ENCODE results near the gene NLN.
A peak's percentile ranks its signal among the peaks of the same experiment; 100 is the strongest.
"Not testable (repeated sequence)": the region's sequence is repeated elsewhere in the genome, so short reads cannot be mapped to it uniquely, and the experiment has no call there.

NLN gene

DNA sequence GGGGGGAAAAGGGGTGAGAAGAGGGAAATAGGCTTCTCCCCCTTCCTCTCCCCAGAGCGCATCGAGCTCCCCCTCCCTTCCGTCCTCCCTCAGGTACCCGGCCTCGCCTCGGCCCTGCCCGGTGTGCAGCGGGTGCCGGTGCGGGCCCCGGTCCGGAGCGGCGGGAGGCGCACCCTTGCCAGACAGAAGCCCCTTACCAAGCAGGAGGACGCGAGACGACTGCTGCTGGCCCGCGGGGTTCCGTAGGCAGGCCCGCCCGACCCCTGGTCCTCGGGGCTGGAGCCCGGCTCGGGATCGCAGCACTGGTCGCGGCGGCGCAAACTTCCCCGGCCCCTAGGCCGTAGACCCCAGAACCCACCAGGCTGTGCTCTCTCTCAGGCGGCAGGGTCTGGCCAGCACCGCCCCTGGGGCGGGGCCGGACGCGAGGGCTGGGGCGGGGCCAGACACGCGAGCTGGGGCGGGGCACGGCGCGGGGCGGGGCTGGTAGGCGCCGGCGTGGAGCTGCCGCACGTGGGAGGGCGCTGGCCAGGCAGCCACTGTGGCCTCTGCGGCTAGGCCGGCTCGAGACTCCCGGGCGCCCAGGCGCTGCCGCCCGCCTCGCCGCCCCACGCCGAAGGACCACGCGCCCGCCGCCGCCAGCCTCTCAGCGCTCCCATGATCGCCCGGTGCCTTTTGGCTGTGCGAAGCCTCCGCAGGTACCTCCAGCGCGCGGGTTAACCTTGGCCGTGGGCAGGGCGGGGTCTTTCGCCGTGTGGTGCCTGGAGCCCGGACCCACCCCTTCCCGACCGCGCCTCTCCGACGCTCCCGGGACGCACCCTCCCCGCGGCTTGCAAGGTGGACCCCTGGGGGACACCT is at the start of gene NLN, which contains the start of gene SGTB:
NLN (plus strand) TSS at position 486 of the 855 bp plus-strand sequence; CDS start at position 655, 169 bp downstream.
SGTB (minus strand) TSS at position 390 of the 855 bp plus-strand sequence. CDS start 1,302 bp downstream, outside the sequence.
- TF ChIP-seq, protein P1, sequence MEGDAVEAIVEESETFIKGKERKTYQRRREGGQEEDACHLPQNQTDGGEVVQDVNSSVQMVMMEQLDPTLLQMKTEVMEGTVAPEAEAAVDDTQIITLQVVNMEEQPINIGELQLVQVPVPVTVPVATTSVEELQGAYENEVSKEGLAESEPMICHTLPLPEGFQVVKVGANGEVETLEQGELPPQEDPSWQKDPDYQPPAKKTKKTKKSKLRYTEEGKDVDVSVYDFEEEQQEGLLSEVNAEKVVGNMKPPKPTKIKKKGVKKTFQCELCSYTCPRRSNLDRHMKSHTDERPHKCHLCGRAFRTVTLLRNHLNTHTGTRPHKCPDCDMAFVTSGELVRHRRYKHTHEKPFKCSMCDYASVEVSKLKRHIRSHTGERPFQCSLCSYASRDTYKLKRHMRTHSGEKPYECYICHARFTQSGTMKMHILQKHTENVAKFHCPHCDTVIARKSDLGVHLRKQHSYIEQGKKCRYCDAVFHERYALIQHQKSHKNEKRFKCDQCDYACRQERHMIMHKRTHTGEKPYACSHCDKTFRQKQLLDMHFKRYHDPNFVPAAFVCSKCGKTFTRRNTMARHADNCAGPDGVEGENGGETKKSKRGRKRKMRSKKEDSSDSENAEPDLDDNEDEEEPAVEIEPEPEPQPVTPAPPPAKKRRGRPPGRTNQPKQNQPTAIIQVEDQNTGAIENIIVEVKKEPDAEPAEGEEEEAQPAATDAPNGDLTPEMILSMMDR (IDR thresholded peaks at IDR 0.05; ENCODE audit: control insufficient read depth, insufficient read depth, low read depth, low read length, missing control alignments), result no peak
- peak within 1 kb of the TSS; percentile 71 for H3K4me3 ChIP-seq (ENCODE audit: control insufficient read depth, low read depth, low read length)
- DNase-seq (ENCODE audit: low read depth), result no peak

DNA sequence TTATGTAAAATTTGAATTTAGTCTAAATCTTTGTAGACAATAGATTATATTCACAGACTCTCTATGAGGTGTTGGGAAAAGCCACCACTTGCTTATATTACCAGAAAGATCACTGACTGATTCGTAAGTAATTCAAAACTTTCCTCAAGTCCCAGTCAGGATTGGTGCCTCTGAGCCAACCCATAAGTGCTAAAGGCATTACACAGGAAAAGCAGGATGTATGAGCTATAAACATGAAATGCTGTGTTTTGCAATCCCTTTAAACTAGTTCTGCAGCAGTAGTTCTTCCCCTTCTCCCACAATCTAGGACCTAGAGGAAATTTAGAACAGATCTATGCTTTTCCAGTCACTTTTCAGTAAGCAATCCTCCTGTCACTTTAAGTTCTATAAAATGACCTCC is 49.2 kb upstream of the NLN start:
- TF ChIP-seq, protein P1 (IDR thresholded peaks at IDR 0.05; ENCODE audit: control insufficient read depth, insufficient read depth, low read depth, low read length, missing control alignments), result no peak

DNA sequence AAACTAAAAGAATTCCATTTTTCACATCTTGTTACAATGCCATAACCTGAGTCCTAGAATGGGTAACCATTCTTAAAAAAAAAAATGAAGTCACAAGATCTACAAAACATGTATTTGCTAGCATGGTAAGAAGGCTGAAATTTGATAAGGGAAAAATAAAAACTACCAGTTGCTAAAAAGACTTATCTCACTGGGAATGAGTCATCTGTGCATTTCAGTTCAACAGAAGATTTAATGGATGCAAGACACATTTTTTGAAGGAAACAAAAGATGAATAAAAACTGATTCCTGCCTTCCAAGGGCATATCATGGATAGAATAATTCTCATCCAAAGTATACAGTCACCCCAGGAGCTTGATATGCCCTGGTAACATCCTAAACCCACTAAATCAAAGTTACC is 47.3 kb upstream of the NLN start:
- H3K4me3 ChIP-seq (ENCODE audit: control insufficient read depth, low read depth, low read length), result no peak overlapping the region
- no peak for DNase-seq (ENCODE audit: low read depth)
- TF ChIP-seq, protein P1 (IDR thresholded peaks at IDR 0.05; ENCODE audit: control insufficient read depth, insufficient read depth, low read depth, low read length, missing control alignments), result no peak

More for the DNA sequence above, 49.2 kb upstream of the NLN start:
- H3K4me3 ChIP-seq (ENCODE audit: control insufficient read depth, low read depth, low read length), result no peak overlapping the region
- DNase-seq (ENCODE audit: low read depth), result peak; percentile 27

DNA sequence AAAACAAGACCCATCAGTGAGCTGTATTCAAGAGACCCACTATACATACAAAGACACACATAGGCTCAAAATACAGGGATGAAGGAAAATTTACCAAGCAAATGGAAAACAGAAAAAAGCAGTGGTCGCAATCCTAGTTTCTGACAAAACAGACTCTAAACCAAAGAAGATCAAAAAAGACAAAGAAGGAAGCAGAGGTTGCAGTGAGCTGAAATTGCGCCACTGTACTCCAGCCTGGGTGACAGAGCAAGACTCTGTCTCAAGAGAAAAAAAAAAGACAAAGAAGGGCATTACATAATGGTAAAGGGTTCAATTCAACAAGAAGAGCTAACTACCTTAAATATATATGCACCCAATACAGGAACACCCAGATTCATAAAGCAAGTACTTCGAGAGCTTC is 45.9 kb upstream of the NLN start:
- DNase-seq (ENCODE audit: low read depth), result not testable (repeated sequence)

DNA sequence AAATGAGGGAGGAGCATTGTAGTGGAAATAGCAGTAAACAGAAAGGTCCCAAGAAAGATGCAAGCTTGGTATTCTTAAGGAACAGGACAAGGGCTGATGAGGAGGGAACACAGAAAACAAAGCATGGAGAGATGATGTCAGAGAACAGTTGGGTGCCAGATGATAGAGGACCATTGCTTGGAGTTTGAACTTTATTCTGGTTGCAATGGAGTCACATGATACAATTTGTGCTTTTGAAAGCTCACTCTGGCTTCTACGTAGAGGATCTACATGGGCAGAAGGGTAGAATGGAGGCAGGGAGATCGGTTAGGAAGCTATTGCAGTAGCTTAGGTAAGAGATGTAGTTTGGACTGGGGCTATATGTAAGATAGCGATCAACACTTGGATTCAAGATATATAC is 39.9 kb upstream of the NLN start:
- DNase-seq (ENCODE audit: low read depth), result no peak
- TF ChIP-seq, protein P1 (IDR thresholded peaks at IDR 0.05; ENCODE audit: control insufficient read depth, insufficient read depth, low read depth, low read length, missing control alignments), result no peak
- no peak overlapping the region for H3K4me3 ChIP-seq (ENCODE audit: control insufficient read depth, low read depth, low read length)

More for the DNA sequence above, 45.9 kb upstream of the NLN start:
- H3K4me3 ChIP-seq (ENCODE audit: control insufficient read depth, low read depth, low read length), result not testable (repeated sequence)

DNA sequence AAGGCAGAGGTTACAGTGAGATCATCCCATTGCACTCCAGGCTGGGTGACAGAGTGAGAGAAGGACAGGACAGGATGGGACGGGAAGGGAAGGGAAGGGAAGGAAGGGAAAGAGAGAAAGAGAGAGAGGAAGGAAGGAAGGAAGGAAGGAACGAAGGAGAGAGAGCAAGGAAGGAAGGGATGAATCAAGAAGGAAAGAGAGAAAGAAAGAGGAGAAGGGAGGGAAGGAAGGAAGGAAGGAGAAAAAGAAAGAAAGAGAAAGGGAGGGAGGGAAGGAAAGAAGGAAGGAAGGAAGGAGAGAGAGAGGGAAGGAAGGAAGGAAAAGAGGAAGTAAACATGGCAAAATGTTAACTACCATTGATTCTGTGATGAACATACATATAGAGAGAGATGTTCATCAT is 28.9 kb upstream of the NLN start:
- TF ChIP-seq, protein P1 (IDR thresholded peaks at IDR 0.05; ENCODE audit: control insufficient read depth, insufficient read depth, low read depth, low read length, missing control alignments), result no peak
- no peak overlapping the region for H3K4me3 ChIP-seq (ENCODE audit: control insufficient read depth, low read depth, low read length)
- DNase-seq (ENCODE audit: low read depth), result no peak

DNA sequence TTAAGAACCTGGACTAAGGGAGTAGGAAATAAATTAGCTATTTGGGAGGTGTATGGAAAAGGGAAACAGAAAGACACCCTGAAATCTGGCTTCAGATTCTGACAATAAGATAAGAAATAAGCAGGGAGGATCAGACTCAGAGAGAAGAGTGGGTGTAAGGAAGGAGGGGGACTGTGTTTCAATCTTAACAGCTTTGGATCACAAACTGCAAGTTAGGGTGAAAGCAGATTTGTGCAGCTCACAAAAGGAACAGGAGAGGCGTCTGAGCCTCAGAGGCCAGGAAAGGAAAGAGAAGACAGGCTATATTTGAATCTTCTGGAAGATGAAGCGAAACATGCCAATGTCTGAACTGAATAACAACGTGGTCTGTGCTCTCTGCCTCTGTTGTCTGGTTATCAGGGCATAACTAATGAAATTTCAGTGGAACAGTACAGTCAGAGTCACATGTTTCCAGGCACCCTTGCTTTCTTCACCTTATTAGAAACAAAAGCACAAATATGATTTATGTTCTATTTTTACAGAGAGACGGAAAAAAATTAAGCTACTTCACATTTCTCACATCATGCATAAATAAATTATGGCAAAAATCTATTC is 26.7 kb upstream of the NLN start:
- no peak for DNase-seq (ENCODE audit: low read depth)
- no peak overlapping the region for H3K4me3 ChIP-seq (ENCODE audit: control insufficient read depth, low read depth, low read length)
- TF ChIP-seq, protein P1 (IDR thresholded peaks at IDR 0.05; ENCODE audit: control insufficient read depth, insufficient read depth, low read depth, low read length, missing control alignments), result no peak
